Activated T-helper 1 cell treated with anti-CD3 and anti-CD28 coated beads, Interleukin-12 subunit alpha, Interleukin-12 subunit beta, Interleukin-2, Interleukin-4 antibody, amounts not matched to agents 30 ng/mL and 10 ng/mL and 1 ng/mL, durations not matched to agents 14 hours and 24 hours and 36 hours (primary cell): ENCODE data around the gene C1RL. TPM values are rescaled to one million over a fixed set of nuclear protein-coding genes. Genes with fewer than 3 reads are reported as not detected.

Experiments used
- DNase-seq: peaks from one replicate; pipeline ENCODE4 v3.0.0; 2021; ENCODE audit warnings: low spot score
- H3K27ac Mint-ChIP-seq: one replicate; pipeline ENCODE4 v1.8.0; 2021; ENCODE audit warnings: mild to moderate bottlenecking, mixed read lengths
- H3K27me3 Mint-ChIP-seq: one replicate; pipeline ENCODE4 v1.8.0; 2022; ENCODE audit warnings: mild to moderate bottlenecking, moderate library complexity, mixed read lengths; ENCODE audit not compliant: insufficient read depth
- H3K36me3 Mint-ChIP-seq: one replicate; pipeline ENCODE4 v1.8.0; 2021; ENCODE audit warnings: low read depth, mixed read lengths
- H3K4me1 Mint-ChIP-seq: one replicate; pipeline ENCODE4 v1.8.0; 2021; ENCODE audit warnings: low read depth, mixed read lengths
- H3K4me3 Mint-ChIP-seq: one replicate; pipeline ENCODE4 v1.8.0; 2021; ENCODE audit warnings: mild to moderate bottlenecking, moderate library complexity, mixed read lengths
- H3K9me3 Mint-ChIP-seq: one replicate; pipeline ENCODE4 v1.8.0; 2021; ENCODE audit warnings: mixed read lengths
- intact Hi-C: fragments of 100-400 bp; cut with micrococcal nuclease; formaldehyde crosslinking; loops from one replicate; pipeline ENCODE4 v1.15.1; 2024
- total RNA-seq: library from RNA; stranded (reverse); gene quantifications from 2 replicates; pipeline ENCODE4 v1.2.3, GENCODE V29; 2022

C1RL gene
- total RNA-seq, 1 donor from 2014 or later, result 21.5 TPM

- no peak for DNase-seq
- Mint-ChIP-seq H3K4me1 (peaks cover 9% of the 10 kb centered on the region), H3K36me3 (no peaks in the 10 kb centered on the region)
Measured at GRCh38 chr12:7073946-7074345, 35.1 kb downstream of the C1RL start.

GRCh38 chr12:7072554-7072953 lies 36.5 kb downstream of the C1RL start:
- no peak overlapping the region for H3K4me3 Mint-ChIP-seq
- peaks cover 23% of the 10 kb centered on the region for H3K27me3 Mint-ChIP-seq
- intact Hi-C loops, result no loop called here
- DNase-seq, result no peak
- peaks cover 9% of the 10 kb centered on the region for H3K4me1 Mint-ChIP-seq
- no peaks in the 10 kb centered on the region for H3K36me3 Mint-ChIP-seq
- no peaks in the 10 kb centered on the region for H3K9me3 Mint-ChIP-seq
- H3K27ac Mint-ChIP-seq, result no peak overlapping the region

More at GRCh38 chr12:7073946-7074345, 35.1 kb downstream of the C1RL start:
- Mint-ChIP-seq H3K27me3 (peaks cover 19% of the 10 kb centered on the region), H3K4me3 (no peak overlapping the region), H3K27ac (no peak overlapping the region), H3K9me3 (no peaks in the 10 kb centered on the region)
- intact Hi-C loops, result no loop called here

DNA sequence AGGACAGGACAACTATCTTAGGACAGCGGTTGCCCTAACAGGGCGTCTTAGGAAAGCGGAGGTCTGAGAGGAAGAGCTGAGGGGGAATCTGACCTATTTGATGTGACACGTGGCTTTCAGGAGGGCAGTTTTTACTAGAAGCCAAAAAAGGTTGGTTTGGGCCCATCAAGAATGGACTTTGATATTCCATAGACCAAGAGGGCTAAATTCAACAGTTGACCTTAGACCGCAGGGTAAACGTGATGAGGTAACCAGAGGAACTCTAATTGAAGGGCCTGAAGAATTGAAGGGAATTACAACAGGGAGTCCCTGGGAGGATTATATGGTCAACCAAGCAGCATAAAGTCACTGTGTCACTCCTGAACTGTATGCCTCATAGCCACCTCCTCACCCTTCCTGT lies 37.0 kb downstream of the C1RL start:
- no peaks in the 10 kb centered on the region for H3K36me3 Mint-ChIP-seq
- no peaks in the 10 kb centered on the region for H3K9me3 Mint-ChIP-seq
- no peak overlapping the region for H3K4me3 Mint-ChIP-seq
- peaks cover 9% of the 10 kb centered on the region for H3K4me1 Mint-ChIP-seq
- no peak for DNase-seq
- intact Hi-C loops, result no loop called here
- H3K27me3 Mint-ChIP-seq, result peaks cover 22% of the 10 kb centered on the region
- no peak overlapping the region for H3K27ac Mint-ChIP-seq

DNA sequence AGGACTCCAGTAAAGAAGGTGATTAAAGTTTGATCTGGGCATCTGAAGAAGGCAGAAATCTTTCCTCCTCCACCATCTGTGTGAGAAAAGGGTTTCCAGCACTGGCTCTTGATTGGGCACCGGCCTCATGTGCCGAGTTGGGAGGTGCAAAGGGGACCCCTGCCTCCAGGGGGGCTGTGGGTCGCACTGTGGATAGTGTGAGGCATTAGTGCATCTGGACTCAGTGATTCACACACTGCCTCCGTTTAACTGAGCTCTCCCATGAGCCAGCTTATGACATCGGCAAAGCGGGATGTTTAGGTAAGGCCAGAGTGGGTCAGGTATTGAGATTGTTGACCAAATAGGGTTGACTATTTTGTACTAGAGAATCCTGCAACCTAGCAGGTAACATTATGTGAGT lies 39.6 kb downstream of the C1RL start:
- no peaks in the 10 kb centered on the region for H3K9me3 Mint-ChIP-seq
- DNase-seq, result no peak
- no peak overlapping the region for H3K4me3 Mint-ChIP-seq
- H3K4me1 Mint-ChIP-seq, result no peaks in the 10 kb centered on the region
- H3K27ac Mint-ChIP-seq, result no peak overlapping the region
- H3K36me3 Mint-ChIP-seq, result no peaks in the 10 kb centered on the region
- intact Hi-C loops, result no loop called here
- peaks cover 26% of the 10 kb centered on the region for H3K27me3 Mint-ChIP-seq

- DNase-seq, result no peak
- intact Hi-C loops, result no loop called here
- H3K4me1 Mint-ChIP-seq, result no peaks in the 10 kb centered on the region
- H3K4me3 Mint-ChIP-seq, result no peak overlapping the region
- H3K27me3 Mint-ChIP-seq, result peaks cover 26% of the 10 kb centered on the region
- H3K27ac Mint-ChIP-seq, result no peak overlapping the region
- H3K9me3 Mint-ChIP-seq, result no peaks in the 10 kb centered on the region
- no peaks in the 10 kb centered on the region for H3K36me3 Mint-ChIP-seq
Measured at GRCh38 chr12:7068994-7069346, 40.0 kb downstream of the C1RL start.

GRCh38 chr12:7068240-7068993 lies 40.6 kb downstream of the C1RL start:
- intact Hi-C loops, result no loop called here
- Mint-ChIP-seq H3K36me3 (no peaks in the 10 kb centered on the region), H3K27ac (no peak overlapping the region), H3K4me1 (no peaks in the 10 kb centered on the region), H3K27me3 (peaks cover 25% of the 10 kb centered on the region), H3K4me3 (no peak overlapping the region), H3K9me3 (no peaks in the 10 kb centered on the region)
- no peak for DNase-seq

DNA sequence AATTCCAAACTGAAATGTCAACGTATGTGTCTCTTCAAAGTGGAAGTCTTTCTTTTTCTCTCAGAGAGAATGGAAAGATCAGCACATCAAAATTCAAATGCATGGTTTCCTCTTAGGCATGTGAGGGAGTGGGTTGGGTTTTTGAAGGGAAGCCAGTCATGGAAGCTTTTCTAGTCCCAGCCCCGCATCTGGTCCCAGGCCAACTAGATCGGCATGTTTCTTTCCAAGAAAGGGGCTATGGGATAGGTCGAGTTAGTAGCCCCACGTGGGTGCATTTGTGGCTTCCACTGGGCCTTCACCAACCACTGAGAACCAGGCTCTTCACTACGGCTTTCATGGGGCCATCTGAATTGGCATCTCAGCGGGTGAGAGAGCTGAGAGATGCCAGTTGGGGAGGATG lies 41.9 kb downstream of the C1RL start:
- DNase-seq, result no peak
- no peaks in the 10 kb centered on the region for H3K4me1 Mint-ChIP-seq
- no peak overlapping the region for H3K27ac Mint-ChIP-seq
- no peak overlapping the region for H3K4me3 Mint-ChIP-seq
- H3K9me3 Mint-ChIP-seq, result no peaks in the 10 kb centered on the region
- H3K27me3 Mint-ChIP-seq, result peaks cover 19% of the 10 kb centered on the region
- H3K36me3 Mint-ChIP-seq, result no peaks in the 10 kb centered on the region
- intact Hi-C loops, result no loop called here

DNA sequence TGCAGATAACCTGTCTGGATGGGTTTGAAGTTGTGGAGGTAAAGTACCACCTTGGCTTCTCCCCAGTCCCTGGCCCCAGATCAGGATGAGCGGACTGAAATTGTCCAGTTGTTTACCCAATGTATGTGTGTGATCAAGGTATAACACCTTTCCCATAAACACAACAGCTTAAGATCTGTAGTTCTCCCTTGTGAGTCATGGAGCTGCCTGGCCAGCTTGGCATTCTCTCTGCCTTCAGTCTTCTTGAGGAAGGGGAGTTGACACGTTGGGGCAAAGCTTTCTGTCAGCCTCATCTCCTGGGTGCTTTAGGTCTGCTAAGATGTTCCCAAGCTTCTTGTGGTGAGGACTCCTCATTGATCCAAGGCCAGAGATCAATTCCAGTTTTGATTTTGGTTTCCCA lies 42.4 kb downstream of the C1RL start:
- no peaks in the 10 kb centered on the region for H3K36me3 Mint-ChIP-seq
- no peaks in the 10 kb centered on the region for H3K9me3 Mint-ChIP-seq
- no peak for DNase-seq
- H3K27ac Mint-ChIP-seq, result no peak overlapping the region
- H3K27me3 Mint-ChIP-seq, result peaks cover 15% of the 10 kb centered on the region
- intact Hi-C loops, result no loop called here
- H3K4me1 Mint-ChIP-seq, result no peaks in the 10 kb centered on the region
- H3K4me3 Mint-ChIP-seq, result no peak overlapping the region

DNA sequence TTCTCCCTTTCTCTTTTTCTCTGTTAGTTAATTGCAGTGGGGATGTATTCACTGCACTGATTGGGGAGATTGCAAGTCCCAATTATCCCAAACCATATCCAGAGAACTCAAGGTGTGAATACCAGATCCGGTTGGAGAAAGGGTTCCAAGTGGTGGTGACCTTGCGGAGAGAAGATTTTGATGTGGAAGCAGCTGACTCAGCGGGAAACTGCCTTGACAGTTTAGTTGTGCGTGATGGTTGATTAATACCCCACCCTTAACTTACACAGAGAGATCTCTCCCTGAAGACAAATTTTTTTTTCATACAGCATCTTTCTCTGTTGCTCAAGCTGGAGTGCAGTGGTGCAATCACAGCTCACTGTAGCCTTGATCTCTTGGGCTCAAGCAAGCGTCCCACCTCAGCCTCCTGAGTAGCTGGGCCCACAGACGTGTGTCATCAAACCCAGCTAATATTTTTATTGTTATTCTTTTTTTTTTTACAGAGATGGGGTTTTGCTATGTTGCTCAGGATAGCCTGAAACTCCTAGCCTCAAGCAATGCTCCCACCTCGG lies 43.9 kb downstream of the C1RL start:
- no peak for DNase-seq
- Mint-ChIP-seq H3K27ac (no peak overlapping the region), H3K9me3 (no peaks in the 10 kb centered on the region), H3K27me3 (peaks cover 21% of the 10 kb centered on the region), H3K4me3 (no peak overlapping the region), H3K36me3 (no peaks in the 10 kb centered on the region), H3K4me1 (no peaks in the 10 kb centered on the region)
- intact Hi-C loops, result no loop called here

DNA sequence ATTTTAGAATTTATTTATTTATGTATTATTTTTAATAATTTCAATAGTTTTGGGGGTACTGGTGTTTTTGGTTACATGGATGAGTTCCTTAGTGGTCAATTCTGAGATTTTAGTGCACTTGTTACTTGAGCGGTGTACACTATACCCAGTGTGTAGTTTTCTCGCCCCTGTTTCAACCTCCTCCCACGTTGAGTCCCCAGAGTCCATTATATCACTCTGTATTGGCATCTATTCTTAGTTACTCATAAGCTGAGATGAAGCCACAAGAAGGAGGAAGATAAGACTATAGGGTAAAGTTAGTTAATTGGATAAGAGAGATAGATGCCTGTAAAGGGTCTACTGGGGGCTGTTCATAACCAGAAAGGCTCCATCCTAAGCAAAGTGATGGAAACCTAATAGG lies 44.5 kb downstream of the C1RL start:
- Mint-ChIP-seq H3K36me3 (no peaks in the 10 kb centered on the region), H3K27ac (no peak overlapping the region), H3K4me1 (no peaks in the 10 kb centered on the region), H3K9me3 (no peaks in the 10 kb centered on the region), H3K27me3 (peaks cover 23% of the 10 kb centered on the region), H3K4me3 (no peak overlapping the region)
- intact Hi-C loops, result no loop called here
- DNase-seq, result no peak

- Mint-ChIP-seq H3K9me3 (no peaks in the 10 kb centered on the region), H3K36me3 (no peaks in the 10 kb centered on the region), H3K27ac (no peak overlapping the region), H3K27me3 (peaks cover 23% of the 10 kb centered on the region), H3K4me3 (no peak overlapping the region), H3K4me1 (no peaks in the 10 kb centered on the region)
- intact Hi-C loops, result loop anchor here (1.0 kb wide), 1 partner anchor 31 kb away; the partner anchor contains the start of gene C1R
- DNase-seq, result no peak
Measured at GRCh38 chr12:7061596-7061995, 47.4 kb downstream of the C1RL start.

GRCh38 chr12:7061138-7061537 lies 47.9 kb downstream of the C1RL start:
- no peaks in the 10 kb centered on the region for H3K36me3 Mint-ChIP-seq
- peaks cover 23% of the 10 kb centered on the region for H3K27me3 Mint-ChIP-seq
- DNase-seq, result no peak
- intact Hi-C loops, result loop anchor here (1.0 kb wide), 1 partner anchor 31 kb away; the partner anchor contains the start of gene C1R
- no peaks in the 10 kb centered on the region for H3K9me3 Mint-ChIP-seq
- no peaks in the 10 kb centered on the region for H3K4me1 Mint-ChIP-seq
- H3K4me3 Mint-ChIP-seq, result no peak overlapping the region
- no peak overlapping the region for H3K27ac Mint-ChIP-seq

GRCh38 chr12:7060353-7060954 lies 48.6 kb downstream of the C1RL start, which contains the start of gene C1S:
TSS of gene C1S (plus strand) at chr12:7060718. CDS start at chr12:7061913, 1,195 bp downstream.
- DNase-seq, result no peak
- H3K27ac Mint-ChIP-seq, result no peak within 1 kb of the TSS
- intact Hi-C loops, result no loop called here
- no peaks in the 10 kb centered on the region for H3K4me1 Mint-ChIP-seq
- peaks cover 24% of the 10 kb centered on the region for H3K27me3 Mint-ChIP-seq
- H3K36me3 Mint-ChIP-seq, result no peaks in the 10 kb centered on the region
- no peak within 1 kb of the TSS for H3K4me3 Mint-ChIP-seq
- H3K9me3 Mint-ChIP-seq, result no peaks in the 10 kb centered on the region
